ENCODE data around the gene MACF1.
"Not testable (repeated sequence)": the region's sequence is repeated elsewhere in the genome, so short reads cannot be mapped to it uniquely, and the experiment has no call there.

The MACF1 gene

DNA sequence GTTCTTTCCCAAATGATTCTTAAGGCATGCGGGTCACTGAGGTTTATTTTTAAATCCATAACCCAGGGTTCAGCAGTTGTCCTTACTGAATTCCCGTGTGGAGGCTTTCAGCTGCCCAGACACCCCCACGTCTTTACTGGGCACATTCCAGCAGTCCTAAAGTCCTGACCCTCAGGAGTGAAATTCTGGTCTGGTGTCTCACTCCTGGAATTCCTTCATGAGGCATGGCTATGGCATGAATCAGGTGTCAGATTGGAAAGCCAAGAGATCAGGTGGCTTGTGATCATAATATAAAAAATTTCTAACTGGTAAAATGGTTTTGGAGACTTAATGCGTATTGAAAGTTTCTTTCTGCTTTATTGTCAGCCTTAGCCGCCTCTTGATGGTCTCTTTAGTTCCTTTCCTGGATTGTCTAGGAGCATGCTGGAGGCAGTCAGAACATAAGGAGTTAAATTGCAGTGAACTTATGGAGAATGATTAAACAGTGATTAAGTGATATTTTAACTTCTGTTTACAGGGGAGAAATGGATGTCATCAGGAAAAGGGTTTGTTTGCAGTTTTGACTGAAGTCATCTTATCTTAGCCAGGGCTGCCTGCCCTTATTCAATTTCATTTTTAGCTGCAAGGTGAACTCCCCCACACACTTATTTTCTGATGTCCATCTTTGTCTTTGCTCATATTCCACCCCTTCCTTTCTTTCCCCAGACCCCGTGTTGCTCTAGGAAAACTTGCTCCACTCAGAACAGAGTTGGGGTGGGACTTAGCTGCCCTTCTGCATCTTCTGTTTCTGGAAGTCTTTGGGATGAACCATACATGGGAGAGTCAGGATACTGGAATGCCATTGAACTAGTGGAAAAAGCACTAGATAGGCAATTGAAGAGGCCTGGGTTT lies 25.7 kb upstream of the MACF1 start:
- DNase-seq: peak; percentile 87

DNA sequence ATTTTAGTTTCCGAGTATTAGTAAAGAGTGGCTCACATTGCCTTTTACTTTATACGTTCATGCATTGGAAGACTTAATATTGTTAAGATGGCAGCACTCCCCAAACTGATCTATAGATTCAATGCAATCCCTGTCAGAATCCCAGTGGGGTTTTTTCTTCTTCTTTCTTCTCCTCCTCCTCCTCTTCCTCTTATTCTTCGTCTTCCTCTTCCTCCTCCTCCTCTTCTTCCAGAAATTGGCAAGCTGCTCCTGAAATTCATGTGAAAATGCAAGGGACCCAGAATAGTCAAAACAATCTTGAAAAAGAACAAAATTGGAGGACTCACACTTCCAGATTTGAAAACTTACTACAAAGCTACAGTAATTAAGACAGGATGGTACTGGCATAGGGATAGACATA lies 23.2 kb upstream of the MACF1 start:
- DNase-seq: no peak

DNA sequence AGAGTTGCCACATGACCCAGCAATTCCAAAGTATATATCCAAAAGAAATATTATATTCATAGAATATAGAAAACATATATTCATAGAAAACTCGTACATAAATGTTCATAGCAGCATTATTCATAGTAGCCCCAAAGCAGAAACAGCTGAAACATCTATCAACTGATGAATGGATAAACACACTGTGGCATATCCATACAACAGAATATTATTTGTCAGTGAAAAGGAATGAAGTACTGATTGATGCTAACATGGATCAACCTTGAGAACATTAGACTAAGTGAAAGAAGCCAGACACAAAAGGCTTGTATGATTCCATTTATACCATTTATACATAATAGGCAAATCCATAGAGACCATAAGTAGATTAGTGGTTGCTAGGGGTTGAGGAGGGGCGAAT lies 21.7 kb upstream of the MACF1 start:
- DNase-seq: peak; percentile 0

DNA sequence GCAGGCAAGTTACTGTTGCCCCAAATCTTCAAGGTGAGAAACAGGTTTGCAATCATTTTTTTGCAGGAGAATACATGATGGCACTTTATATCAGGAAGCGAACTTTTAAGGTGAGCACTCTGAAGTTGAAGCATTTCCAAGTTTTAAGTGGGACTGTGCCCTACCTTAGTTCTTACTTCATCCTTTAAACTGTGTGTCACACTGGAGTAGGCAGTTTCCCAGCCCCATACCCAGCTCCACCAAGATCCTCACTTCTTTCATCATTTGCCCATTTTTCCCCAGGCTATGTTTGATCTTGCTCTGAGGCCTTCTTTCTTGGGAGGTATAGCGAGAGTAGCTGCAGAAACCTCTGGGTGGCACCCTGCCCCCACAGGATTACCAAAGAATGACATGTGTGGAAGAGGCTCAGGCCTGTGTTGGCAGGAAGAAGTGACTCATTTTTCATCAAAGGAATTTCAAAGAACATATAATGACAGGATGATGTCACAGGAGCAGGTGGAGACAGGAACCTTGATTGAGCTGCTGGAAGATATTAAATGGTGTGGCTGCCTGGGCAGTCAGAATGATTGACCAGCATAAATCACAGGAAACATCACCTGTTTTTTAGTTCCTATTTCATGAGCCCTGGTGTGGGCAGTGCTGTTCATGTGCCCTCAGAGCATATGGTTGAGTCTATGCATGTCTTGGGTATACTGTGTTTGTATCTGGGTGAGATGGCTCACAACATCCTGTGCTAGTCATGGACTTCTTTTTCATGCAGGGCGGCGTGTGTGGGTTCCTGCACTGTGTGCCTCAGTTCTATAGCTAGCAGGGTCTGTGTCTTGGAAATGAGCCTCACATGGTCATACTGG lies 20.8 kb upstream of the MACF1 start:
- DNase-seq: peak; percentile 86

DNA sequence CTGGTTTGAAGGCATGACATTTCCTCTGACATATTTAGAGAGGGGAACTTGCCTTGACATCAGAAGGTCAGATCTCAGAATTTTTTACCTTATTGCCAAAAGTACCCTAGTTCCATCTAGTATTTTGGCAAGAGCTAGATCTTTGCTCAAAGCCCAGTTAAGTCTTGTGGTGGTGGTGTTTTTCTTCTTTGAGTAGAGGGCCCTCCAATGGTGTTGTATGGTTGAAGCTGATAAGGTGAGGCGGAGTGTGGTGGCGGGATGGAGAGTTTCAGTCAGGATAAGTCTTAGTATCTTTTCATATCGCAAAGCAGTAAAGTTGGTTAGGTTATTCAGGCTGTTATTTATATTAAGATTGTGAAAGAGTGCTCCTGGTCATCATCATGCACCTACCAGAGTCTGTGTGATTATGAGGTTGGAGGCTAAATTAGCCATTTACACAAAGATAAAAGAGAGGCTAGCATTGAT lies 20.1 kb upstream of the MACF1 start:
- DNase-seq: peak; percentile 14

DNA sequence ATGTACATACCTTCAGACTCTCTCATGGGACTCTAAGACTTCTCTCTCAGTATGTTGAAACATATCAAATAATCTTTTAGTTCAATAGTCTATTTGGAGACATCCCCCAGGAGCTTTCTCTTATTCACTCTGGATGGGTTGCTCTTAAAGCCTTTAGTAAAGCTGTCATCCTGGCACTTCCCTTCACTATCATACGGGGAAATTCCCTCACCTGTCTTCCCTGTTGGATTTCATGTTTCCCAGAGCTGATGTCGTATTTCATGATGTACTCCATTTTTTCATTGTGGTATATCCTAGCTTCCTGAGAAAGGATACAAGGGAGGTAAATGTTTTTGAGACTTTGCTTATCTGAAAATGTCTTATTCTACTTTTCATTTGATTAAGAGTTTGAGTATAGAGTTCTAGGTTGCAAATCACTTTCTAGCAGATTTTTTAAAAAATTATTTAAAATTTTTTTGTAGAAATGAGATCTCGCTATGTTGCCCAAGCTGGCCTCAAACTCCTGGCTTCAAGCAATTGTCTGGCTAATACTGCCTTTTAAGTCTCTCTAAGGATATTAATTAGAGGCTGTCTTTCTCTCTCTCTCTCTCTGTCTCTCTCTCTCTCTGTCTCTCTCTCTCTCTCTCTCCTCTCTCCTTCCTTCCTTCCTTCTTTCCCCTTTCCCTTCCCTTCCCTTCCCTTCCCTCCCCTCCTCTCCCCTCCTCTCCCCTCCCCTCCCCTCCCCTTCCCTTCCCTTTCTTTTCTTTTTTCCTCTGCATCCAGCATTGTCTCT lies 17.0 kb upstream of the MACF1 start:
- DNase-seq: peak; percentile 2

DNA sequence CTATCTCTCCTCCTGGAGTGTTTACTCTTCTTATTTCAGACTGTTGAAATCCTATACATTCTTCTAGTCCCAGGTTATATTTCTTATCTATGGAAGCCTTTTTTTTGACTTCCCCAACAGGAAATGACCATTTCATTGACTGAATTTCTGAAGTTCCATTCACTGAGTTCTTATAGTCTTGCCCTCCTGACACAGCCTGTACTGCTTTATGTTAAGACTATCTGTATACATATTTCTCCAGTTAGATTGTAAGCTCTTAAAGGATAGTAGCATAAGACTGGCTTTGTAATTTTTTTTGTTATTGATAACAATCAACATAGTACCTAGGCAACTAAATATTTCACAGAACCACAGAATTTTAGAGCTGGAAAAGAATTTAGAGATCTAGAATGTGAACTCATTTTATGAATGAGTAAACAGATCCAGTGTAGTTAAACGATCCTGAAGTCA lies 14.9 kb upstream of the MACF1 start:
- peak; percentile 45 for DNase-seq

DNA sequence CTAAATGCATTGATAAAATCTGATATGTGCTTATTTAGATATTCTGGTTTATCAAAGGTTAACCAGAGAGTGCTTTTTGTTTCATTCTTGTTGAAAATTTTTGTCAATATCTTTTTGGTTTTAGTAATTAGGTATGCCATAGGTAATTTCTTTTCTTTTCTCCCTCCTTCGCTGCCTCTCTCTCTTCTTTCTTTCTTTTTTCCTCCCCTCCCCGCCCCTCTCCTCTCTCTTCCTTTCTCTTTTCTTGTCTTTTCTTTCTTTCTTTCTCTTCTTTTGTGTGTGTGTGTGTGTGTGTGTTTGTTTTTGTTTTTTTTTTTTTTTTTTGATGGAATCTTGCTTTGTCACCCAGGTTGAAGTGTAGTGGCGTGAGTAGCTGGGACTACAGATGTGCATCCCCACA lies 14.4 kb upstream of the MACF1 start:
- DNase-seq: no peak

DNA sequence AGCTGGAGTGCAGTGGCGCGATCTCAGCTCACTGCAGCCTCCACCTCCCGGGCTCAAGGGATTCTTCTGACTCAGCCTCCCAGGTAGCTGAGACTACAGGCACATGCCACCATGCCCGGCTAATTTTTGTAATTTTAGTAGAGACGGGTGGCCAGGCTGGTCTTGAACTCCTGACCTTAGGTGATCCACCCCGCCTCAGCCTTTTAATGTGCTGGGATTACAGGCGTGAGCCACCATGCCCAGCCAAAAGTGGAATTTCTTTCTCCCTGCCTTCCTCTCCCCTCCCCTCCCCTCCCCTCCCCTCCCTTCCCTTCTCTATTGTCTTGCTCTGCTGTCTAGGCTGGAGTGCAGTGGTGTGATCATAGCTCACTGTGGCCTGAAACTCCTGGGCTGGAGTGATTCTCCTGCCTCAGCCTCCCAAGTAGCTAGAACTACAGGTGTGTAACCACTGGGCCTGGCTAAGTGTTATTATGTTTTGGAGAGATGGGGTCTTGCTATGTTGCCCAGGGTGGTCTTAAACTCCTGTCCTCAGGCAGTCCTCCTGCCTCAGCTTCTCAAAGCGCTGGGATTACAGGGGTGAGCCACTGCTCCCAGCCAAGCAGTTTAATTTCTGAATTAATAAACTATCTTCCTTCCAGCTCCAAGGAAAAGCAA lies 10.0 kb upstream of the MACF1 start:
- no peak for DNase-seq

DNA sequence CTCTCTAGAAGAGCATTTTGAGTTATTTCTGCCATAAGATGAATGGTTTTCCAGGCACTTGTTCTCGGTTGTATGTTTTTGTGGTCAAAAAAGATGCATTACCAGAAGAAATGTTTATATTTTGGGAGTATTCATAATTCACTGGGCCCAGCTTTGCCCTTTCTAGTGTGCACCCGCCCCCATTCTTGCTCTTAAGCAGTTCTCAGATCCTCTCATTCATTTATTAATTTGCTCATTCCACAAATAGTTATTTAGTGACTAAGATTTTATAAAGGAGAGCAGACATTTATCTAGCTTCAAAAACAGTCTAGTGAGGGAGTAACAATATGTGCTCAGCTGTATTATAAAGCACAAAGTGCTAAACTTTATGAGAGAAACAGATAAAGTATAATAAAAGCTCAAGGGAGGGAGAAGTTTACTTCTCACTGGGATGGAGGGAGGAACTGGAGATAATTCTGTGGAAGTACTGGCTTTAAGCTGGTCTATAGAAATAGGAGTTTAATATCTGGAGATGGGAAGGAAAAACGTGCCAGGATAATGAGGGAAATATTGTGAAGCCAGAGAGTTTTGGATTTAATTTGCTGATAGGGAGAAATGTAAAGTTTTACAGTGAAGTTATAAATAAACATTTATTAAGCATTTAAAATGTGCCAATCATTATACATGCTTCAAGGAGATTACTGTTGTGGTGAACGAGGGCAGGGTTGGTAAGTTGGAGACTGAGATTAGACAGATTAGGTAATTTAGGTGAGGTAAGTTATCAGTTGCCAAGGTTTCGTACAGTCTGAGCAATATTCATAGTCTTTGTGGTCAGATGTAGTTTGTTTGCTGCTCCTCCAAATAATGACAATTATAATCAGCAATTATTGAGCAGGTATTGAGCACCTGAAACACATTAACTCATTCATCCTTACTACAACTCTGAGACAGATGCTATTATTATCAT lies 9.1 kb upstream of the MACF1 start:
- DNase-seq: peak; percentile 68

DNA sequence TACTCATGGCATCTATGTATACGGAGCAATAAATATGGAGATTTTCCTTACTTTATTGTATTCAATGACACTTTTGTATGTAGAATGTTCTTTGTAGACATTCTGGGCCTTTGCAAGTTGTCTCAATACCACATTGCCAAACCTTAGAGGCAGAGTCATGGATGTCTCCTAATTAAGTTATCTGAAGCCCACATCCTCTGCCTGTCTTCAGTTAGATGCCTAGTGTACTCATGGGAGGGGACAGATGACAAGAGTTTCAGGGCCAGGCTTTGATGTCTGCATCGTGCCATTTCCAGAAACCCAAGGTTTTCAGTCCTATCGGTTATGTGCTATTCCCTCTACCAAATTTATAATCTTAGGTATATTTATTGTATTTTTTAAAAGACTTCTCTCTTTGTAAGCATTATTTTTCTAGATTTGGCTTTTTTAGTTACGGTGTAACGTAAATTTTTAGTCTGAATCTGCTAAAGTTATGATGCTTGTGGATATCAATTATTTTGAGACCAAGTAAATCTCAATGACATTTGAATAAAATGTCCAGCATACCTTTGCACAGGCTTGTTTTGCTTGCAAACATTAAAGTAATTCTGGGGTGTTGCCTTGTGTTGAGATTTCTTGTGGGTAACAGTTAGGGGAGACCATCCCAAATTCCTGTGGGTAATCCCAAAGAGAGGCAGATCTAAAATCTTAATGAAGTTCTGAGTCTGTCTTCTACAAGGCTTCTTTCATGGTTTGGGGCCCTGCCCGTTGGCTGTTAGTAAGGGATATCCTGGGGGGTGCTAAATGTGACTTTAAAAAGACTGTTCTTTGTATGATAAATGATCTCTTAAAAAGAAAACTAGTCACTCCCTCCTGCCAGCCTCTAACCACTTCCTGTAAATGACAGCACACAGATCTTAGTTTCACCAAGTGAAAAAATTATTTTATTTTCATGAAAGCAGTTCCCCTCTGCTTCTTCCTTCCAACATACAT lies 8.0 kb upstream of the MACF1 start:
- DNase-seq: peak; percentile 71

DNA sequence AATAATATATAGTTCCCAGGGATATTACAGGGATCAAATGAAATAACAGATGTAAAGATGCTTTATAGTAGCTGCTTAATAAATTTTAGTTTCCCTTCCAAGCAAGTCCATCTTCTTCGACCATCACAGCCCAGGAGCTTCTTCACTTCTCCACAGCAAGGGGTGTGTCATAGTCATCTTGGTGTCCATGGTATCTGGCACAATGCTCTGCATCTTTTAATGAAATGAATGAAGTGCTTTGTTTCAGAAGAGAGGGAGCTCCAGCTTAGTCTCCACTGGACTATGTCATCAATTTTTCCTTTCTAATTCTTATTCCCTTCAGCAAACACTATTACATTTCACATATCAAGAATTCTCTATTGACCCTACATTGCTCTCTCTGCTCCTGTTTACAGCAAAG lies 4.9 kb upstream of the MACF1 start:
- no peak for DNase-seq

DNA sequence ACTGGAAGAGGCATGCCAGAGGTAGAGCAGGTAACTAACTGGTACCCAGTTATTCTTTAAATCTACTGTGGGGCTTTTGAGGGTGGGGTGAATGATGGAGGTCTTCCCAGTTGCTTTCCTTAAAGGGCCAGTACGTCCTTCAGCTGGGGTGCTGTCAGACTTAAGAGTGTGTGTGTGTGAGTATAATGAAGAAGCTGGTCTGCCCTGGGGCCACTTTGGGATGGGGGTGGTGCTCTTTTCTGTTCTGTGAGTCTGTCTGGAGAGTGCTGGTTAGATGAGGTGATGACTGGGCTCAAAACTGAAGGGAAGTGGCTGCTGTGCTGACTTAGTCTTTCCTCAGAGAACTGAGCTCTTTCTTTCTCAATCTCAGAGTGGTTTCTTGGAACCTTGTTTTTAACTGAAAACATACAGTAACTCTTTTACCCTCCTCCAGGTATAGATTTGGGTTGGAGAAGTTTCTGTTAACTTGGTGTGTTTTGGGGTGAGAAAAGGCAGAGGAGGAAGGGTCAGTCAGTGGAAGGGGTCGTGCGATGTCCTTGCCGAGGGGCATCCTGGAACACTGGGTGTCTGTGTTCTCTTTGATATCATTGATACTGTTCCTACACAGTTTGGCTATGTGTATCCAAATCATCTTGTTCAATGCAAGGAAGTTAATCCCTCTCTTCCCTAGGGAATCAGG lies 746 bp downstream of the MACF1 start:
- peak; percentile 72 for DNase-seq

DNA sequence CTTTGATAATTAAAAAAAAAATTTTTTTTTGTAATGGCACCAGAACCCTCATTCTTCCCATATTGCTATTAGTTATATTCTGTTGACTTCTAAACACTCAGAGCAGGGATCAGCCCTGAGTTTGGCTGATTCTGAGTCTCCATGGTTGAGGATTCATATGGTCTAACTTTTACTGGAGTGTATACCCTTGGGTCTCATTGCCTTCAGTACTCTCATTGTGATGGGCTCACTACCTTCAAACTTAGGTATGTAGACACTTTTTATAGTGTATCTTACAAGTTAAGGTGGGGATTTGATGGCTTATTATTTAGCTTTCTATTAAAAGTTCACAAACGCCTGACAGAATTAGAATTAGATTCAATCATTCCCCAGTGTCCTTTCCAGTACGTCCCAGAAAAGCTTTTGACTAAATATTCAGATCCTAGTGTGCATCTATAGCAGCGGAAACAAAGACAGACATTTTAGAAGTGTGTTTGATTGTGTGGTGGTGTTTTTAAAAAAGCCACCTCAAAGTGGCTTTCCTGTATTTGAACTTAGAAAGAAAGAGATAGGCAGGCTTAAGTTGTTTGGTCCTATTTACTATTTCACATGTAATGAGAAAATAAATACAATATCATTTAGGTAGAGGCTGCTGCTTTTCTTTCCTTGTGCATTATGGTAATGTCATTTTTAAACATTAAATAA lies 1.4 kb downstream of the MACF1 start:
- DNase-seq: no peak

DNA sequence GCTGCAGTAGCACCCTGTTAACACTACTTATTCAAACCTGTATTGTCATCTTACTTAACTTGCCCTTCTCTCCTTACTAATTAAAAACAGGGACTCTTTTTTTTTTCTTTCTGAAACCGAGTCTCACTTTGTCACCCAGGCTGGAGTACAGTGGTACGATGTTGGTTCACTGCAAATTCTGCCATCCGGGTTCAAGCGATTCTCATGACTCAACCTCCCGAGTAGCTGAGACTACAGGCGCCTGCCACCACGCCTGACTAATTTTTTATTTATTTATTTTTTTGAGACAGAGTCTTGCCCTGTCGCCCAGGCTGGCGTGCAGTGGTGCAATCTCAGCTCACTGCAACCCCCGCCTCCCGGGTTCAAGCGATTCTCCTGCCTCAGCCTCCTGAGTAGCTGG lies 3.9 kb downstream of the MACF1 start:
- DNase-seq: not testable (repeated sequence)

DNA sequence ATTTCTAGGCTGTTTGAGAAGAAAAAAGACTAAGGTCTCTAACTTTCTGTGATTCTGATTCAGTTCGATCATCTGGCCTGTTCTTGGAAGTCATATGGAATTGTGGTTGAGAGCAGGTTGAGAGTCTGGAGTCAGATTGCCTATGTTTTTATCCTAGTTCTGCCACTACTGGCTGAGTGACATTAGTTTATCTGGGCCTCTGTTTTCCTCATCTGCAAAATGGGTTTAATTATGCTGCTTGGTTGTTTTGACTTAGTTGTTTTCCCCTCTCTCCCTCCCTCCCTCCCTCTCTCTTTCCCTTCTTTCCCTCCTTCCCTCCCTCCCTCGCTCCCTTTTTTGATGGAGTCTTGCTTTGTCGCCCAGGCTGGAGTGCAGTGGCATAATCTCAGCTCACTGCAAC lies 6.2 kb downstream of the MACF1 start:
- no peak for DNase-seq

DNA sequence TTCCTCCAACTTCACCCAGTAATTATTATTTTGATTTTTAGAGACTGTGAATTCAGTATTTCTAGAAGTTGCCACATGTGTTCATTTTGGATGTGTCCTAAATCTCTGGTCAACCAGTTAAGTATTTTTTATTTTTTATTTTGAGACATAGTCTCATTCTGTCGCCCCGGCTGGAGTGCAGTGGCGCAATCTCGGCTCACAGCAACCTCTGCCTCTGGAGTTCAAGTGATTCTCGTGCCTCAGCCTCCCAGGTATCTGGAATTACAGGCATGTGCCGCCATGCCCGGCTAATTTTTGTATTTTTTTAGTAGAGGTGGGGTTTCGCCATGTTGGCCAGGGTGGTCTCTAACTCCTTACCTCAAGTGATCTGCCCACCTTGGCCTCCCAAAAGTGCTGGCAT lies 8.0 kb downstream of the MACF1 start:
- DNase-seq: no peak

DNA sequence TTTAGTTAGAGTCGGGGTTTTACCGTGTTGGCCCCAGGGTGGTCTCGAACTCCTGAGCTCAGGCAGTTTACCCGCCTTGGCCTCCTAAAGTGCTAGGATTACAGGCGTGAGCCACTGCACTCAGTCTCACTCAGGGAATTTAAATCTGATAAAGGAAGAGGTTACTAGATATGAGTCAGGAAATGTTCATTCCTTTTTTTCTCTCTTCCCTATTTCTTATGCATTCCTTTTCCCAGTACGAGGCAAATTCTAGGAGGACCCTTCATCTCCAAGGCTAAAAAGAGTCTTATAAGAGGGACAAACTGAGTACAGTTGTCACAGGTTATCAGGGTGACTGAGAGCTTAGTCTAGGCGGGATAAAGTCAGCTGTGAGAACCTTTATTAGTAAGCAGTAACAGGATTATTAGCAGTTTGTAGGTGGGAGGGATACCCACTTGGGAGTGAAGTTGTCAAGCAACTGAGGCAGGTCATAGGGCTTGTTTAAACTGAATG lies 9.1 kb downstream of the MACF1 start:
- peak; percentile 76 for DNase-seq
